K562 (cell line): Measurements from ENCODE around the gene RNASEH2A. TPM values are rescaled to one million over a fixed set of nuclear protein-coding genes. Genes with fewer than 3 reads are reported as not detected.

ENCODE experiments used
- ASH1L ChIP-seq: fragments of 450-650 bp; IDR thresholded peaks from 2 replicates; pipeline ENCODE4 v1.6.1; 2018; ENCODE audit warnings: borderline replicate concordance, mild to moderate bottlenecking, low read depth; ENCODE audit not compliant: partially characterized antibody
- ATF1 ChIP-seq, 2 experiments: fragments of 450-650 bp in 1 of 2; IDR thresholded peaks; 2 replicates each; pipeline ENCODE4 v1.6.1; 2016; ENCODE audit warnings: missing compliant biosample characterization in 1 of 2, missing genetic modification characterization in 1 of 2
- ATF3 ChIP-seq, 2 experiments: fragments of 450-650 bp in 1 of 2; sonication (generic) in 1 of 2; formaldehyde crosslinking in 1 of 2; IDR thresholded peaks in 1 of 2; conservative IDR thresholded peaks in 1 of 2; 2 replicates each; pipeline versions ENCODE4 v1.6.1 to v1.8.1; 2016 to 2023; ENCODE audit warnings: mild to moderate bottlenecking in 2 of 2, moderate library complexity in 2 of 2, inconsistent platforms in 1 of 2, missing genetic modification reagents in 1 of 2
- BMI1 ChIP-seq: fragments of 150-350 bp; IDR thresholded peaks from 2 replicates; pipeline ENCODE4 v1.6.1; 2014; ENCODE audit warnings: low read length
- BRF1 ChIP-seq: IDR thresholded peaks from 3 replicates; pipeline ENCODE4 v1.6.1; 2011; ENCODE audit warnings: borderline replicate concordance, mild to moderate bottlenecking; ENCODE audit not compliant: insufficient read length; ENCODE audit errors: extremely low read depth
- CSDE1 ChIP-seq, 2 experiments: fragments of 450-650 bp; IDR thresholded peaks; 2 replicates each; pipeline ENCODE4 v1.6.1; 2016; ENCODE audit warnings: mild to moderate bottlenecking in 1 of 2
- DEAF1 ChIP-seq: fragments of 450-650 bp; formaldehyde crosslinking; IDR thresholded peaks from 2 replicates; pipeline ENCODE4 v1.4.0; 2020; ENCODE audit warnings: mild to moderate bottlenecking, moderate library complexity
- DIDO1 ChIP-seq: fragments of 450-650 bp; IDR thresholded peaks from 2 replicates; pipeline ENCODE4 v1.6.1; 2016; ENCODE audit warnings: low read depth, missing biosample characterization, missing genetic modification characterization
- EGR1 ChIP-seq: fragments of 450-650 bp; conservative IDR thresholded peaks from 2 replicates; pipeline ENCODE4 v1.6.1; 2017; ENCODE audit warnings: mild to moderate bottlenecking
- EHMT2 ChIP-seq: fragments of 450-650 bp; IDR thresholded peaks from 2 replicates; pipeline ENCODE4 v1.6.1; 2018; ENCODE audit warnings: antibody characterized with exemption
- FOS ChIP-seq: IDR thresholded peaks from 3 replicates; pipeline ENCODE4 v1.6.1; 2011; ENCODE audit not compliant: insufficient read length; ENCODE audit errors: extremely low read depth
- FUS ChIP-seq: fragments of 200-400 bp; formaldehyde crosslinking; optimal IDR thresholded peaks from 2 replicates; pipeline ENCODE3; 2017; ENCODE audit warnings: low read depth, low read length
- HDAC6 ChIP-seq: IDR thresholded peaks from 2 replicates; pipeline ENCODE4 v1.6.1; 2012; ENCODE audit warnings: low read depth, mild to moderate bottlenecking, control low read depth, inconsistent platforms, low read length, moderate library complexity
- LEF1 ChIP-seq: fragments of 450-650 bp; IDR thresholded peaks from 2 replicates; pipeline ENCODE4 v1.6.1; 2016; ENCODE audit warnings: mild to moderate bottlenecking
- MED1 ChIP-seq: sonication (generic); formaldehyde crosslinking; IDR thresholded peaks from 2 replicates; pipeline ENCODE4 v1.8.1; 2023; ENCODE audit warnings: missing genetic modification reagents, borderline replicate concordance
- NR1H2 ChIP-seq: sonication (generic); formaldehyde crosslinking; IDR thresholded peaks from 2 replicates; pipeline ENCODE4 v1.4.0; 2020; ENCODE audit warnings: mild to moderate bottlenecking, missing genetic modification reagents
- POLR2A ChIP-seq: fragments of 450-650 bp; conservative IDR thresholded peaks from 2 replicates; pipeline ENCODE4 v1.6.1; 2016
- PTRF ChIP-seq: fragments of 450-650 bp; IDR thresholded peaks from 2 replicates; pipeline ENCODE4 v1.6.1; 2016; ENCODE audit warnings: mild to moderate bottlenecking, missing genetic modification characterization, missing compliant biosample characterization
- RBFOX2 ChIP-seq: fragments of 200-400 bp; formaldehyde crosslinking; IDR thresholded peaks from 2 replicates; pipeline ENCODE4 v1.6.1; 2017; ENCODE audit warnings: low read depth, mild to moderate bottlenecking, low read length, moderate library complexity
- RCOR1 ChIP-seq, 2 experiments: IDR thresholded peaks; 2 replicates each; pipeline ENCODE4 v1.6.1; 2012; ENCODE audit warnings: low read depth in 2 of 2, low read length in 2 of 2, borderline replicate concordance in 1 of 2, improper control_type of control experiment in 1 of 2
- RFX7 ChIP-seq: fragments of 250-450 bp; sonication (Bioruptor Pico); IDR thresholded peaks from 2 replicates; pipeline ENCODE4 v1.5.1; 2021; ENCODE audit warnings: mild to moderate bottlenecking
- TAL1 ChIP-seq: fragments of 450-650 bp; IDR thresholded peaks from 2 replicates; pipeline ENCODE4 v1.6.1; 2016; ENCODE audit warnings: mild to moderate bottlenecking
- THRB ChIP-seq: fragments of 450-650 bp; formaldehyde crosslinking; conservative IDR thresholded peaks from 2 replicates; pipeline ENCODE4 v1.4.0; 2022; ENCODE audit warnings: mild to moderate bottlenecking, missing genetic modification characterization
- USF2 ChIP-seq: sonication (generic); formaldehyde crosslinking; IDR thresholded peaks from 2 replicates; pipeline ENCODE4 v1.5.0; 2020; ENCODE audit warnings: missing genetic modification reagents
- ZBTB8A ChIP-seq: fragments of 450-650 bp; IDR thresholded peaks from 2 replicates; pipeline ENCODE4 v1.6.1; 2018; ENCODE audit warnings: mild to moderate bottlenecking, moderate library complexity; ENCODE audit not compliant: partially characterized antibody
- ZKSCAN8 ChIP-seq: fragments of 200-800 bp; sonication (Bioruptor generic); IDR thresholded peaks from 2 replicates; pipeline ENCODE4 v1.6.1; 2016; ENCODE audit warnings: missing genetic modification characterization, missing compliant biosample characterization
- ZNF695 ChIP-seq: fragments of 450-650 bp; formaldehyde crosslinking; IDR thresholded peaks from 2 replicates; pipeline ENCODE4 v1.4.0; 2020; ENCODE audit warnings: mild to moderate bottlenecking, moderate library complexity
- polyA plus RNA-seq, 8 experiments: library from polyadenylated mRNA; depleted of rRNA in 4 of 8; stranded (reverse) in 5 of 8; unstranded in 3 of 8; fragments of >200 nt; fragmentation: Nextera tagmentation in 2 of 8; fragmentation: Illumina TruSeq in 1 of 8; extraction: Ambion mirVana in 2 of 8; extraction: Trizol in 1 of 8; gene quantifications; 2 replicates each; pipeline versions ENCODE4 v1.2.1 to v1.2.3, GENCODE V29; 2011 to 2014; ENCODE audit warnings: inconsistent platforms in 1 of 8, missing spikeins in 1 of 8
- total RNA-seq, 7 experiments: library from RNA; depleted of rRNA in 6 of 7; stranded (reverse); fragments of >200 nt in 6 of 7; fragmentation: Illumina TruSeq in 2 of 7; extraction: Trizol in 2 of 7; gene quantifications; 2 replicates each; pipeline versions ENCODE4 v1.2.1 to v1.2.3, GENCODE V29; 2011 to 2021; ENCODE audit warnings: low replicate concordance in 1 of 7

RNASEH2A gene
- total and polyA plus RNA-seq, 9 of the 15 experiments (the other 6 are each of a cell fraction or from before 2014, with no cell fraction given), result 22.3 to 78.0 (median 61.7) TPM

DNA sequence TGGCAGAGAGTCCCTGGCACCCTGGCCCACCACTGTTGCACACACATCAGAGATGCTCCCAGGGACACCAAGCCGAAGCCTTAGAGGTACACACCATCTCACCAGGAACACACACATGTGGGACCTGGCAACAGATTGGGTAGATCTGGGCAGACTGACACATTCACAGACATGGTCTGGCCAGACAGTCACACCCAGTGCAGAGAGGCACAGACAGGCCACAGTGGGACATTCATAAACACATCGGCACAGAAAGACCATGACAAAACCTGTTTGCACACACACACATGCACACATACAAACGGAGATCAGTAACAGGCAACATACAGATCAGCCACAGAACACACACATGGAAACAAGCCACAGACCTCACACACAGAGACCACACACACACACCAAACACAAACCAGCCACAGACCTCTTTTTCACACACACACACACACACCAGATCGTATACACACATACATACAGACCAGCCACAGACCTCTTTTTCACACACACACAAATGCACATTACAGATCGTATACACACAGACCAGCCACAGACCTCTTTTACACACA is 21.4 kb upstream of the RNASEH2A start (continued):
- no peak for TF ChIP-seq ZBTB8A
- TF ChIP-seq FOS, result no peak
- TF ChIP-seq RCOR1 (IDR thresholded peaks at IDR 0.05; ENCODE audit: borderline replicate concordance in 1 of 2, low read depth in 2 of 2, low read length in 2 of 2), result no peak; a peak in 1 of 4 replicates
- no peak for TF ChIP-seq HDAC6
- TF ChIP-seq CSDE1 (IDR thresholded peaks at IDR 0.05), result no peak
- no peak for TF ChIP-seq RFX7
- TF ChIP-seq MED1, result no peak
- peak; percentile 90 for TF ChIP-seq THRB (CRISPR knock-in tag)
- no peak for TF ChIP-seq ATF1 (CRISPR knock-in tag; IDR thresholded peaks at IDR 0.05)
- 0 out of 2 replicates have a peak, but pooled peaks have one; percentile 30 for TF ChIP-seq ATF1 (tag; IDR thresholded peaks at IDR 0.05)
- no peak for TF ChIP-seq DIDO1 (tag)
- TF ChIP-seq RBFOX2, result no peak
- TF ChIP-seq USF2 (CRISPR knock-in tag), result no peak
- no peak for TF ChIP-seq BRF1
- no peak for TF ChIP-seq ZNF695
- TF ChIP-seq ASH1L, result no peak
- no peak for TF ChIP-seq EHMT2
- TF ChIP-seq POLR2A, result no peak
- TF ChIP-seq PTRF (tag), result 0 out of 2 replicates have a peak, but pooled peaks have one; percentile 50
- TF ChIP-seq EGR1, result no peak
- TF ChIP-seq ZKSCAN8 (CRISPR knock-in tag), result 0 out of 2 replicates have a peak, but pooled peaks have one; percentile 6
- no peak for TF ChIP-seq BMI1
- TF ChIP-seq LEF1, result no peak
- no peak for TF ChIP-seq DEAF1
- no peak for TF ChIP-seq TAL1
- no peak; the same call in 1 of the 2 replicates for TF ChIP-seq ATF3 (IDR thresholded peaks at IDR 0.05)
- no peak for TF ChIP-seq ATF3 (CRISPR knock-in tag; conservative IDR thresholded peaks at IDR 0.05)
- TF ChIP-seq FUS, result no peak
- TF ChIP-seq NR1H2, result no peak
